ENCODE measurements around the gene RNASE9.
"Not testable (repeated sequence)": the region's sequence is repeated elsewhere in the genome, so short reads cannot be mapped to it uniquely, and the experiment has no call there.

The RNASE9 gene

GRCh38 chr14:20560961-20561360, at the start of gene RNASE9:
TSS of gene RNASE9 (minus strand) at chr14:20561047.
- DNase-seq: no peak

GRCh38 chr14:20610002-20610765, 49.3 kb upstream of the RNASE9 start:
- DNase-seq: peak; percentile 7

- DNase-seq: peak; percentile 23
Measured at GRCh38 chr14:20609215-20610001, 48.6 kb upstream of the RNASE9 start.

GRCh38 chr14:20608383-20609110, 47.7 kb upstream of the RNASE9 start:
- no peak for DNase-seq

GRCh38 chr14:20607617-20608016, 46.8 kb upstream of the RNASE9 start:
- DNase-seq: no peak

GRCh38 chr14:20606902-20607242, 46.0 kb upstream of the RNASE9 start:
- DNase-seq: no peak

GRCh38 chr14:20606190-20606901, 45.5 kb upstream of the RNASE9 start:
- no peak for DNase-seq

- no peak for DNase-seq
Measured at GRCh38 chr14:20603813-20604690, 43.2 kb upstream of the RNASE9 start.

- no peak for DNase-seq
Measured at GRCh38 chr14:20602583-20602982, 41.7 kb upstream of the RNASE9 start.

GRCh38 chr14:20601522-20601921, 40.7 kb upstream of the RNASE9 start:
- DNase-seq: no peak

- DNase-seq: no peak
Measured at GRCh38 chr14:20597108-20597507, 36.3 kb upstream of the RNASE9 start.

GRCh38 chr14:20595726-20596125, 34.9 kb upstream of the RNASE9 start:
- DNase-seq: not testable (repeated sequence)

- DNase-seq: no peak
Measured at GRCh38 chr14:20592574-20592973, 31.7 kb upstream of the RNASE9 start.

GRCh38 chr14:20591235-20591634, 30.4 kb upstream of the RNASE9 start, which contains the start of gene RNASE12:
TSS of gene RNASE12 (minus strand) at chr14:20591376. CDS start at chr14:20590723, 653 bp downstream.
- DNase-seq: no peak

- DNase-seq: no peak
Measured at GRCh38 chr14:20587489-20588154, 26.8 kb upstream of the RNASE9 start, which contains the start of gene RNASE11. TSS of gene RNASE11 (minus strand) at chr14:20588001.

GRCh38 chr14:20583908-20584307, 23.1 kb upstream of the RNASE9 start:
- DNase-seq: no peak

GRCh38 chr14:20583142-20583541, 22.3 kb upstream of the RNASE9 start:
- DNase-seq: no peak

GRCh38 chr14:20580242-20580641, 19.4 kb upstream of the RNASE9 start:
- no peak for DNase-seq

GRCh38 chr14:20578784-20579502, 18.1 kb upstream of the RNASE9 start:
- no peak for DNase-seq

GRCh38 chr14:20578325-20578724, 17.5 kb upstream of the RNASE9 start:
- no peak for DNase-seq
